Erythroblast (primary cell): ENCODE measurements around the gene ESYT2.

Source experiments
- DNase-seq, 2 experiments: peaks; one replicate each; lab custom pipeline; 2025; lab: John Stamatoyannopoulos, UW
- GATA1 ChIP-seq: IDR thresholded peaks from 2 replicates; pipeline ENCODE4 v1.6.1; 2011; ENCODE audit warnings: low read depth, mild to moderate bottlenecking, control low read depth, low read length, moderate library complexity
- POLR2A ChIP-seq: IDR thresholded peaks from 2 replicates; pipeline ENCODE4 v1.6.1; 2011; ENCODE audit warnings: mild to moderate bottlenecking, low read length

ESYT2 gene

GRCh38 chr7:158720112-158720511 lies 109.2 kb downstream of the ESYT2 start:
- TF ChIP-seq POLR2A (no peak), GATA1 (no peak)
- no peak for DNase-seq

- no peak for DNase-seq
- no peak for TF ChIP-seq POLR2A
- TF ChIP-seq GATA1, result no peak
Measured at GRCh38 chr7:158716802-158717201, 112.5 kb downstream of the ESYT2 start.

GRCh38 chr7:158710651-158711102 lies 118.6 kb downstream of the ESYT2 start:
- DNase-seq, result peak; percentile 34 to 51
- TF ChIP-seq POLR2A (no peak), GATA1 (no peak)

GRCh38 chr7:158707610-158708009 lies 121.7 kb downstream of the ESYT2 start:
- TF ChIP-seq POLR2A (no peak), GATA1 (no peak)
- DNase-seq, result peak; percentile 33 to 57

GRCh38 chr7:158706710-158707590 lies 122.4 kb downstream of the ESYT2 start:
- TF ChIP-seq GATA1 (no peak), POLR2A (no peak)
- DNase-seq, result no peak

- TF ChIP-seq GATA1, result no peak
- TF ChIP-seq POLR2A, result no peak
- no peak for DNase-seq
Measured at GRCh38 chr7:158706273-158706704, 123.0 kb downstream of the ESYT2 start.

GRCh38 chr7:158705234-158705850 lies 124.0 kb downstream of the ESYT2 start:
- no peak for DNase-seq
- TF ChIP-seq POLR2A (no peak), GATA1 (no peak)

- DNase-seq, result peak; percentile 99
- TF ChIP-seq GATA1 (no peak), POLR2A (peak; percentile 81)
Measured at GRCh38 chr7:158704524-158705233, 124.6 kb downstream of the ESYT2 start, which contains the start of gene NCAPG2. TSS of gene NCAPG2 (minus strand) at chr7:158704804. CDS start at chr7:158701899, 2,905 bp downstream.

- DNase-seq, result peak; percentile 42 to 55
Measured at GRCh38 chr7:158703679-158704523, 125.4 kb downstream of the ESYT2 start.

- DNase-seq, result peak; percentile 64 to 72
- TF ChIP-seq GATA1 (no peak), POLR2A (no peak)
Measured at GRCh38 chr7:158702944-158703343, 126.4 kb downstream of the ESYT2 start.

- TF ChIP-seq POLR2A (no peak), GATA1 (no peak)
- no peak for DNase-seq
Measured at GRCh38 chr7:158702196-158702595, 127.1 kb downstream of the ESYT2 start.

GRCh38 chr7:158700008-158700407 lies 129.3 kb downstream of the ESYT2 start:
- no peak for DNase-seq
- no peak for TF ChIP-seq POLR2A
- no peak for TF ChIP-seq GATA1

- TF ChIP-seq POLR2A (no peak), GATA1 (no peak)
- DNase-seq, result no peak
Measured at GRCh38 chr7:158699341-158699740, 130.0 kb downstream of the ESYT2 start.
